GM12892 (cell line): ENCODE measurements around the gene PODXL.

ENCODE experiments used
- POLR2A ChIP-seq: IDR thresholded peaks from 2 replicates; pipeline ENCODE4 v1.6.1; 2011; ENCODE audit warnings: low read depth, low read length, control low read depth
- POLR2AphosphoS5 ChIP-seq: IDR thresholded peaks from 2 replicates; pipeline ENCODE4 v1.6.1; 2011; ENCODE audit warnings: low read depth, low read length, control low read depth
- TAF1 ChIP-seq: IDR thresholded peaks from 2 replicates; pipeline ENCODE4 v1.6.1; 2011; ENCODE audit warnings: low read depth, mild to moderate bottlenecking, control low read depth, low read length, borderline replicate concordance

GRCh38 chr7:131605280-131605878 lies 49.0 kb upstream of the PODXL start:
- no peak for TF ChIP-seq POLR2AphosphoS5
- TF ChIP-seq POLR2A: no peak
- TF ChIP-seq TAF1: no peak
